HG03565 (cell line): ENCODE measurements around the gene ACSL4.
"Not testable (repeated sequence)": the region's sequence is repeated elsewhere in the genome, so short reads cannot be mapped to it uniquely, and the experiment has no call there.

Experiments
- ATAC-seq: cut with Tn5 transposase; IDR thresholded peaks from one replicate; pipeline ENCODE4 v1.9.1; 2021; ENCODE audit warnings: mild to moderate bottlenecking, moderate library complexity; ENCODE audit not compliant: unreplicated experiment

ACSL4 gene

DNA sequence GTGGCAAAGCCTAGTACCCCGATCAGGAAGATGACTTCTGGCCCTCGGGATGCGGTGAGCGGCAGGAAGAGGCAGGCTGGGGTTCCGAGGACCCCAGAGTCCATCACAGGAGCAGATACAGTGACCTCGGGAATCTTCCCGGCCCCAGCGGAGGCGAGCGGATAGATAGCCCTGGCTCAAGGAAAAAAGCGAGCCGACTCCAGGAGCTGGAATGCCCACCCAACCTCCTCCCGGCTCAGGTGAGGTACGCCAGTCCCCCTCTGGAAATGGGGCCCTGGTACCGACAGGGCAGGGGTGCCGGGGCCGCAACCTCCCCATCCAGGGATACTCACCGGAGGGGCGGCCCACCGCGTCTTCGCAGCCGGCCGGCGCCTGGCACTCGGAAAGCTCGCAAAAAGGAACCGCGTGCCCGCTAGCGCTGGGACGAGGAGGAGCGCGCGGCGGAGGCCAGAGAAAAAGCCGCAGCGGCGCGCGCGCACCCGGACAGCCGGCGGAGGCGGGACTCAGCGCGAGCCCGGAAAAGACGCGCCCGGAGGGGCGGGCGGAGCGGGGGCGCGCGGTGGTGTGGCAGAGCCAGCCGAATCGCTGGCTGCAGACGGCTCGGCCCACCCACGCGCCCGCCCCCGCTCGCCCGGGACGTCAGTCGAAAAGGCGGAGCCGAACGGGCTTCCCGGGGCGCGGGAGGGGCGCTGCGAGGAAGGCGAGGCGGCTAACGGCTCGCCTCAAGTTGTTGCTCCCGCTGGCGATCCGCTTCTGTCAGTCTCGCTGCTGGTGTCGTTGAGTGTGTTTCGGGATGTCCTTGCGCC is at the start of gene ACSL4:
Gene ACSL4 (minus strand): TSS at position 451 of the 806 bp plus-strand sequence. CDS start 49,894 bp downstream, outside the sequence.
- ATAC-seq = peak; percentile 62

GRCh38 chrX:109777749-109778148 is 44.7 kb upstream of the ACSL4 start:
- no peak for ATAC-seq

GRCh38 chrX:109776986-109777385 is 43.9 kb upstream of the ACSL4 start:
- ATAC-seq = no peak

DNA sequence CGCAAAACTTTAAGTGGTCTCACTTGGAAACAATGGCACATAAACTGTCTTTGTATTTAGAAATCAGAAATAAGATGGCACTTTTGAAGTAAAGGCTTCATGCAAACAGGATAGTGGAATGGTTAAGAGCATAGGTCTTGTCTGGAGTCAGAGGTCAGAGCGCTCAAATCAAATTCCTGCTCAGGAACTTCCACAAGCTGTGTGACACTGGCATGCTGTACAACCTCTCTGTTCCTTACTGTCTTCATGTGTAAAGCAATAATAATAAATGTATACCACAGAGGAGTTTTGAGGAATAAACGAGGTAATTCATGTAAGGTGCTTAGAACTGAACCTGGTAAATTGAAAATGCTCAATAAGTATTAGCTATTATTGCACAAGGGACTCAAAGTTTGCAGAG is 43.4 kb upstream of the ACSL4 start:
- ATAC-seq = no peak

- no peak for ATAC-seq
These were observed 42.3 kb upstream of the ACSL4 start for GRCh38 chrX:109775386-109775785.

DNA sequence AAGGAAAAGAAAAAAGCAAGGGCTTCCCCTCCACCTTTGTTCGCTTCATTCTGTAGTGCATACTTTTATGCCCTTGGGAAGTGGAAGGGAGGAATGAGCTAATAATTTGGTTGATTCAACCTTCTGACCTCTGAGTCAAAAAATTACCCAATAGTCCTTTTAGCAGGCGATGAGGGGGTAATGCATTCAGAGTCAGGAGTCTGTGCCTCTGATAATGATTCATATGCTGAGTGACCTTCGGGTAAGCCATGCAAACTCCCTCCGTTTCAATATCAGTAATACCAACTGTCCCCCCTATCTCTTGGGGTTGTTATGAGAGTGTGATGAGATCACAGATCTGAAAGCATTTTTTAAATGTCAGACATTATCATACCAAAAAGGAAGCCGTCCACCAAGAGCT is 41.6 kb upstream of the ACSL4 start:
- peak; percentile 96 for ATAC-seq

DNA sequence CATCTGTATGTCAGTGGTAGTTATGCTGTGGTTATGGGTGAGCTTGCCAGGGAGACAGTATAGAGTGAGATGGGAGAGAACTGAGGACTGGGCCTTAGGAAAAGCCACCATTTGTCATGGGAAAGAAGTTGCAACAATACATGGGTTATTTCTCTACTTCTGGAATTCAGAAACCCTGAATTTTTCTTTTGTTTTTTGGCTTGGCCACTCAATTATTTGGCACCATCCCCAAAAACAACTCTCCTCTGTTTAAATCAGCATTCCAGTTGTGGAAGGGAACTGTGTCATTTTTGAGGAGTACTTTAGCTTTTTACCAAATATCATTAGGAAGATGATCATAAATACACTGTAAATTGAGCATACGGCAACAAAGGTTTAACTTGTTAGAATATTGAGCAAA is 41.1 kb upstream of the ACSL4 start:
- no peak for ATAC-seq

DNA sequence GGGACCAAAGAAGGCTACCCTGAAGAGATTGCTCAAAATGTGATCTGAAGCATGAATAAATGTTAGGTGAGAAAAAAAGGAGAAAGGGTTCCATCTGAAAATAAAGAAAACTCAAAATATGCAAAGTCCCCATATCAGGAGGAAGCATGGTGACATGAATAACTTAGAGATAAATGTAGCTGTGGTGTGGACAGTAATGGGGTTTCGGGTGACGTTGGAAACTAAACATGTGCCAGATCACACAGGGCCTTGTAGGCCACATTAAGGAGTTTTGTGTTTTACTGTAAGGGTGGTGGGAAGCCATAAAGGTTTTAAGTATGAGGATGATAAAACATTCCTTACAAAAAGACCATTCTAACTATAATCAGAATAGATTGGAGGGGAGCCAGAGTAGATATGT is 40.3 kb upstream of the ACSL4 start:
- ATAC-seq = peak; percentile 40

DNA sequence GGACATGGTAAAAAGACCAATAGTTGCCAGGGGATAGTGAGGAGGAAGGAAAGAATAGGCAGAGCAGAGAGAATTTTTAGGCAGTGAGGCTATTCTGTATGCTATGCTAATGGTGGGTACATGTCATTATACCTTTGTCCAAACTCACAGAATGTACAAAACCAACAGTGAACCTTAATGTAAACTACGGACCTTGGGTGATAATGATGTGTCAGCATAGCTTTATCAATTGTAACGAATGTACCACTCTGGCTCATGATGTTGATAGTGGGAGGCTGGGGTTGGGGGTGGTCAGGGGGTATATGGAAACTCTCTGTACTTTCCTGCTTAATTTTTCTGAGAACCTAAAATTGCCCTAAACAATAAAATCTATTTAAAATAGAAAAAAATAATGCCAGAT is 37.7 kb upstream of the ACSL4 start:
- no peak for ATAC-seq

DNA sequence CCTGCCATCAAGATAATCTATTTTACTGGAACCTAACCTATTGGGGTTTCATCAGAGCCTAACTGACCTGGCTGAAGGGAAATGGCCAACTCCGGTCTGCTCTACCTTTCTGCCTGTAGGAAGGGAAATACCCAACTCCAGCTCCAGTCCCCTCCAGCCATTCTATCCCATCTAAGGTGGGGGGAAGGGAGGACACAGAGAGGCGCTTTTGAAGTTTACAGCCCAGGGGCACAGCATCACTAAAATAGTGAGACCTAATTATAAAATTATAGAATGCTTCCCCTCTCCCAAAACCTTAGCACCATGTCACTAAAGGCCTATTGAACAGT is 27.8 kb upstream of the ACSL4 start:
- ATAC-seq = no peak

DNA sequence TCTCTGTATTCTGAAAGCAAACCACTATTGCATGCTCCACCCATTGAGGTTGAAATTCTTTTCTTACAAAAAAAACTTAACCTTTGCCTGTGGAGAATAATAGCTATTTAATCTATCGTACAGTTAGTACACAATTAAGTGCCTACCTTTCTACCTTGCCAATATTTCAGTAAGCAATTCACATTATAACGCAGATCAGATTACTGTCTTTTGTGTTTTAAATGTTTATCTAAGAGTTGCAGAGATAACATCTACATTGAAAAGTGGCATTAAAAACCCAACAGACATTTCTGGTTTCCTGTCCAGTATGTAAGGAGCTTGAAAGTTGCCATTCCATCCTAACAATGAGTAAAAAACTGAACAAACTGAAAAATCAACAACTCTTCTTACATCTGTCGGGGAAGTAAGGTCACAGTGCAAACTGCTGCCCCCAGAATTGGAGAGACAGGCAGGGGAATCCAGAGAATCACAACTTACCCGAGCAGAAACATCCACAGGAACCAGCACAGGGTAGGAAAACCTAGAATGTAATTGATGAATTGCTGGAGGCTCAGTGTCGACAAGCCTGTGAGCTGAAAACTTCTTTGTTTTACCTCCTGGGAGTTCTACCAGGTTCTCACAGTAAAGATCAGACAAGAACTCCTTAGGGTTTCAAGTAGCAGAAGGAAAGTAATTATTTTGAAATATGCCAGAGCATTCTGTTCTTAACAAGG is 27.3 kb upstream of the ACSL4 start:
- ATAC-seq = no peak

DNA sequence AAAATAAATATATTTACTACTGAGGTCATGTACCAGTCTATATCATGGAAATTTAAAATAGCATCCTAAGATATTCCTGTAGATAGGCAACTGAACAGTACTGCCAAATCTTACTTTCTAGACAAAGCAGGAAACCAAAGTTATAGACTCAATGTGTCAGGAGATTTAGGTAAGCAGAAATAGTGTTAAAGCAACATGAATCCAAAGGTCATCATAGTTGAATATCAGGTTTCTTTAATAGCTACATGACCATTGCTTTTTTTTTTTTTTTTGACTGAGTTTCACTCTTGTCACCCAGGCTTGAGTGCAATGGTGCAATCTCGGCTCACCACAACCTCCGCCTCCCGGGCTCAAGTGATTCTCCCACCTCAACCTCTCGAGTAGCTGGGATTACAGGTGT is 20.2 kb upstream of the ACSL4 start:
- ATAC-seq = no peak

GRCh38 chrX:109751698-109752097 is 18.6 kb upstream of the ACSL4 start:
- ATAC-seq = no peak

DNA sequence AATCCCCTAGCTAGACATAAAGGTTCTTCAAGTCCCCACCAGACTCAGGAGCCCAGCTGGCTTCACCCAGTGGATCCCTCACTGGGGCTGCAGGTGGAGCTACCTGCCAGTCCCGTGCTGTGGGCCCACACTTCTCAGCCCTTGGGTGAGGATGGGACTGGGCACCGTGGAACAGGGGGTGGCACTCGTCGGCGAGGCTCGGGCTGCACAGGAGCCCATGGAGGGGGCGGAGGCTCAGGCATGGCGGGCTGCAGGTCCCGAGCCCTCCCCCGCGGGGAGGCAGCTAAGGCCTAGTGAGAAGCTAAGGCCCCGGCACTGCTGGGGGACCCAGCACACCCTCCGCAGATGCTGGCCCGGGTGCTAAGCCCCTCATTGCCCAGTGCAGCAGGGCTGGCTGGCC is 16.1 kb upstream of the ACSL4 start:
- no peak for ATAC-seq

GRCh38 chrX:109747681-109748080 is 14.6 kb upstream of the ACSL4 start:
- no peak for ATAC-seq

DNA sequence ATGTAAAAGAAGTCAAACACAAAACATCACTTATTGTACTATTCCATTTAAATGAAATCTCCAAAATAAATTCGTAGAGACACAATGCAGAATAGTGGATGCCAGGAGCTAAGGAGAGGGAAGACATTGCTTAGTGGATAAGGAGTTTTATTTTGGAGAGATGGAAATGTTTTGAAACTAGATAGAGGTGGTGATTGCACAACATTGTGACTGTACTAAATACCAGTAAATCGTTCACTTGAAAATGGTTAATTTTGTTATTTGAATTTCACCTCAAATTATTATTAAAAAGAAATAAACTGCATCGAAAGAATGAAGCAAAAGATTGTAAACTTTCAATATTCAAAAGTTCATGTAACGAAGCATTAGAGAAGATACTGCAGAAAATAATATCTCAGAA is 9.7 kb upstream of the ACSL4 start:
- ATAC-seq = no peak

DNA sequence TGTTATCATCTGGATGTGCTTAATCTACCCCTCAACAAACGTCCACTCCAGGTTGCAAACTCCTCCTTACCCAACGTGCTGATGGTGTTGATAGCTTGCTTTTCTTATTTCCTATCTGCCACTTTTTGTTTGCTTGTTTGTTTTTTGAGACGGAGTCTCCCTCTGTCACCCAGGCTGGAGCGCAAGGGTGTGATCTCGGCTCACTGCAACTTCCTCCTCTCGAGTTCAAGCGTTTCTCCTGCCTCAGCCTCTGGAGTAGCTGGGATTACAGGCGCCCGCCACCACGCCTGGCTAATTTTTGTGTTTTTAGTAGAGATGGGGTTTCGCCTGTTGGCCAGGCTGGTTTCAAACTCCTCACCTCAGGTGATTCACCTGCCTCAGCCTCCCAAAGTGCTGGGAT is 7.8 kb upstream of the ACSL4 start:
- ATAC-seq = not testable (repeated sequence)

DNA sequence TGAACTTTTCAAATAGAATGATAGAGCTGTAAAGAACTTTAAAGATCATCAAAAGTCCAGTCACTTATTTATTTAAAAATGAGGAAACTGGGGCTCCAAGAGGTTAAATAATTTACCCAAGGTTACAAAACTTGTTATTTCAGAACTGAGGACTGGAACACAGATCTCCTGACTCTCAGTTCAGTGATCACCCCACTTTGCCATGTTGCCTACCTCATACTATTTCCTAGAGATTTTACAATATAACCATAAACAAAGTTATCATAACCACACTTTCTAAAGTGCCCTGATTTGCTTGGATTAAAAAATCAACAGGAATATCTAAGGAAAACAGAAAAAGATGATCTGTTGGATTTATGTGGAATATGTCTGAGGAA is 7.4 kb upstream of the ACSL4 start:
- ATAC-seq = no peak

DNA sequence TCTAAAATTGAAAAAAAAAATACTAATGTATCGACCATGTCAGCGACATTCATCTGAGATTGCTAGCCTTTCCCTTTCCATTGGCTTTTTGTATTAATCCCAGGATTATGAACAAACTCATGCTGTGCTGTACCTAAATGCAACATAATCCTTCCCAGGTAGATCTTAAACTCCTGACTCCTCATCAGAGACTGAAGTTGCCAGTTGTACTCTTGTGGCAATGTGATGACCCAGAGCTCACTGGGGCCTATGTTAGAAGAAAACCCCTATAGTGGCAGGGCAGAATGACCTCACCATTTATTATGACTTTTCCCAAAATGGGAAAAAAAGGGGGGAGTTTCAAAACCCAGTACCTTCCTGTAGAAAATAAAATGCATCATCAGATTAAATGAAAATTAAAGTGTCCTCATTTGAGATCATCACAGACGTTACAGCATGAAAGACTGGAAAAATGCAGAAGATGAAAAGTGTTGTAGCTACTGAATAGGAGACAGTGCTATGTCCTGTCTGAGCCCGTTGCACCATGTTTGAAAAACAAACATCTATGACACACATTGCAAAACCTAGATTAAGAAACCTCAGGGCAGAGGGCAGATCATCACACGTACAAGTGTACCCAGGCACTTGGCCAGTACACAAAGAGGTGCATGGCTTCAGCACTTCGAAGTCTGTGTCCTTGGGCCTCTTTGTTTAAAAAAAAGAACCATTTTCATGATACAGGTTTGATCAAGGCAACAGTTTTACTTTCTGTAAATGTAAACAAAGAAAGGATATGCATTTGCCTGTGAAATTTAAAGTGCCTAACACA is 6.8 kb upstream of the ACSL4 start:
- ATAC-seq = no peak

GRCh38 chrX:109735202-109735744 is 2.2 kb upstream of the ACSL4 start:
- no peak for ATAC-seq

DNA sequence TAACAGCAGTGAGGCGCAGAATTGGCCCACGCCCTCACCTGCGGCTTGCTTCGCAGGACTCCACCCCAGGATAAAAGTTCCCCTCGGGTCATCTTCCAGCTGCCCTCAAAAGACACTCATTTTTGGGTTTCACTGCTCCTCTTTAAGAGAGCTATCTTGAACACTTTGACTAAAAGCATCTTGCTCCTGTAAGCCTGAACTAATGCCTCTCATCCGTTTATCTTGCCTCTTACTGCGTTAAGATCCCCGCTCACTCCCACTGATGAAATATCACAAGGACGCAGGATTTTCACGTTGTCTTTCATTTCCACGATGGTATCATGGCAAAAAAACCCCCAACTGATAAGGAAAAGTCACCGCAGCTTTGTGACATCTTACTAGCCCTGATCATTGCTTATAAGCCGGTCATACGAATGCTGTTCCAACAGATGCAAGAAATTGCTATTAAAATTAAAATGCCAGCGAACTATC is 591 bp upstream of the ACSL4 start:
- no peak for ATAC-seq
